GM21390 (cell line): Measurements from ENCODE around the gene C1orf167.

Experiments used
- ATAC-seq: cut with Tn5 transposase; IDR thresholded peaks from one replicate; pipeline ENCODE4 v1.9.1; 2021; ENCODE audit not compliant: unreplicated experiment

C1orf167 gene

DNA sequence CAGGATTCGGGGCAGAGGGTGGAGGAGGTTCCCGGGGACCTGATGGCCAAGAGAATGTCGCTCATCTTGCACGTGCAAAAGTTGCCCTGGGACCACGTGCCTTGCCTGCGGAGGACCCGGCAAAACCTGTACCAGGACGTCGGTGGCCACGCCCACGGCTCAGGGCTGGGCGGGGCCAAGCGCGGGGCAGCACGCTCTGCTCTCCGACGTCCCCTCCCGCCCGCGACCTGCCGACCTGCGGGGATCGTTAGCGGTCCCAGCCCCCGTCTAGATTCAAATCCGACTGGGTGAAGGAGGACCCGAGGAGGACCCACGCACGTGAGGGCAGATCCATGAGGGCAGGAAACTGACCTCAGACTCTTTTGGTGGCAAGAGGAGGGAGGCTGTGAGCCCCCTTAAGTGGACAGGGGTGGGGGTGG is at the start of gene C1orf167:
C1orf167 (plus strand) TSS at position 206 of the 419 bp plus-strand sequence. CDS start 2,208 bp downstream, outside the sequence.
- no peak for ATAC-seq

DNA sequence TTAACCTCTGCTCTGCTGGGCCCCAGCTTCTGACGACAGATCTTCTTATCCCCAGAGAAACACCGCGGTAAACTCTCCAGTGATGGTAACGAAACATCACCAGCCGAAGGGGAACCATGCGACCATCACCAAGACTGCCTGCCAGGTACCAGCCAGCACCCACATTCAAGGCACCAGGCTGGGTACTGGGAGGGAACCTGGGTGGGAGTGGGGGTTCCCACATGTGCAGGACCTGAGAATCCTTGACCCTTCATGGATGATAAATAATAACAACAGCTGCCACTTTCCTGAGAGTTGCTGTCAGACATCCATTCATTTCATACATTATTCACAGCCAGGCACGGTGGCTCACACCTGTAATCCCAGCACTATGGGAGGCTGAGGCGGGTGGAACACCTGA is 49.7 kb upstream of the C1orf167 start:
- ATAC-seq: no peak

DNA sequence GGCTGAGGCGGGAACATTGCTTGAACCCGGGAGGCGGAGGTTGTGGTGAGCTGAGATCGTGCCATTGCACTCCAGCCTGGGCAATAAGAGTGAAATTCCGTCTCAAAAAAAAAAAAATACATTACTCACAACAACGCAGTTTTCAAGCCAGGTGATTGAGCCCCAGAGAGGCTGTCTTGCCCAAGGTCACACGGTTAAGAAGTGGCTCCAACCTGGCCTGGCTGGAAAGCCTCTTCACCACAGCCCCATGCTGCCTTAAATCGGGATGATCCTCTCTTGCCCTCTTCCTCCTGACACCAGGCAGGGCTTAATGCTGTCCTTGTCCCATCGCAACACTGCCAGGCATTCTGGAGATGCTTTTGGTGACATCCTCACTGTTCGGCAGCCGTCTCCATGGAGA is 48.9 kb upstream of the C1orf167 start:
- no peak for ATAC-seq

DNA sequence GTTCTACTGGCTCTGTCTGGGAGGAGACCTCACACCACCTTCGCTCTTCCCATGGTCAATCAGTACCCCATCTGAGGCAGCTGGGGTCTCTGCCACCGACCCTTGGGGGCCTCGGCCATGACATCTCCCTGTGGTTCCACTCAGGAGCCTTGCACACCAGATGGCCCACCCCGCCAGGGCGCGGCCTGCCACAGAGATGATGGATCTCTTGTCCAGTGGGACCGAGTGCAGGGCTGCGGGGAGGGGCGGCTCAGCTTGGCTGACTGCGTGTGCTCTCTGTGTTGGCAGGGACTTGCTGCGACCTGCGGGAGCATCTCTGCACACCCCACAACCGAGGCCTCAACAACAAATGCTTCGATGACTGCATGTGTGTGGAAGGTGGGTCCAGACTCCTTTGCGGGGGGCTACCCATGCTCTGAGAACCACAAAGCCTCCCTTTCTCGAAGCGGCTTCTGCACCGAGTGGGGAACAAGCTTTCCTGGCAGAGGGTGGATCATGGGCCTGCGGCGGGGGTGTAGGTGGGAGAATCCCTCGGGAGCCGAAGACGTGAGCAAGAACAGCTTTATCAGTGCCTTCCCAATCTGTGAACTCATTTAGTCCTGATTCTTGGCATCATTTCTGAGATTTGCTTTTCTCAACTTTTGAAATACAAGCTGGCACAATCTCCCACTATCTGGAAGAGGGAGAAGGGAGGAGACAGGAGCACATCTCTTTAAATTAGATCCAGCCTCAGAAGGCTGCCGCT is 47.0 kb upstream of the C1orf167 start:
- no peak for ATAC-seq

- no peak for ATAC-seq
Observed at GRCh38 chr1:11719313-11720032, 42.5 kb upstream of the C1orf167 start.

DNA sequence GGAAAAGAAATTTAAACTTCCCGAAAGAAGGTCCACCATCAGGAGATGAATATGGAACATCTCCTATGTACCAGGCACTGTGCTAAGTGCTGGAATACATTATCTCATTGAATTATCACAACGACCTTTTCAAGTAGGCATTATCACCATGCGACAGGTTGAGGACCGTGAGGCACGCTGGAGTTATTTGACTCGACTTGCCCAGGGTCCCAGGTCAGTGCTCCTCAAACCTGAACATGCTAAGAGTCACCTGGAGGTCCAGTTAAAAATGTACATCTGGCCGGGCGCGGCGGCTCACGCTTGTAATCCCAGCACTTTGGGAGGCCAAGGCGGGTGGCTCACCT is 42.0 kb upstream of the C1orf167 start:
- no peak for ATAC-seq

DNA sequence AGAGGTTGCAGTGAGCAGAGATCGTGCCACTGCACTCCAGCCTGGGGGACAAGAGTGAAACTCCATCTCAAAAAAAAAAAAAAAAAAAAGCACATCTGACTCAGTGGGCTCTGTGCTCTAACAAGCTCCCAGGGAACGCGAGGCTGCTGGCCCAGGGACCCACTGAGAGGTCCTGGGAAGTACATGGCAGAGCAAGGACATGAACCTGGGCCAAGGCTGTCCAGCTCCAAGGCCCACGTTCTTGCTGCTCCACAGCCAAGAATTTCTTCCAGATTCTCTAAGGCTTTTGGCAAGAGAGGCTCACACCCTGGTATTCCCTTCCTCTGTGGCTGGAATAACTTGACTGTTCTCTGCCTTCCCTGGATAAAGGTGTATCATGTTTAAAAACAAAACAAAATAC is 41.5 kb upstream of the C1orf167 start:
- ATAC-seq: no peak

- ATAC-seq: no peak
Observed at GRCh38 chr1:11721311-11721710, 40.7 kb upstream of the C1orf167 start.

- no peak for ATAC-seq
Observed at GRCh38 chr1:11722538-11722937, 39.5 kb upstream of the C1orf167 start.

DNA sequence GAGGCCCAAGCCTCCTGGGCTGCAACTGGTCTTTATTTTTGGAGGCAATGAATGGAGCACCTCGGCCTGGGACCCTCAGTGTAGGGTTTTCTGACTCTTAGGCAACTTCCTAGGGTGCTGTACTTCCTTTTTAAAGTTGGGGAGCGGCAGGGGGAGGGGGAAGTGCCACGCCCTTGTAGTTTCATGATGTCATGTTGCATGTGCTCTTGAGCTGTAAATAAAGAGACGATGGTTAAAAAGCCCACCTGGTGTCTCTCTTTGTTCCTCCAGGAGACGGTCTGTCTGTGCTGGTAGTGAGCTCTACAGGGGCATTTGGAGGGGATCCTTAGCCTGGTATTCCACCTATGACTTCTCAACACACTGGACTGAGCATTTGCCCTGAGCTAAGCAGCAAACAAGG is 36.4 kb upstream of the C1orf167 start:
- no peak for ATAC-seq

GRCh38 chr1:11727119-11727518 is 34.9 kb upstream of the C1orf167 start:
- ATAC-seq: no peak

- no peak for ATAC-seq
Observed at GRCh38 chr1:11728126-11728806, 33.7 kb upstream of the C1orf167 start.

DNA sequence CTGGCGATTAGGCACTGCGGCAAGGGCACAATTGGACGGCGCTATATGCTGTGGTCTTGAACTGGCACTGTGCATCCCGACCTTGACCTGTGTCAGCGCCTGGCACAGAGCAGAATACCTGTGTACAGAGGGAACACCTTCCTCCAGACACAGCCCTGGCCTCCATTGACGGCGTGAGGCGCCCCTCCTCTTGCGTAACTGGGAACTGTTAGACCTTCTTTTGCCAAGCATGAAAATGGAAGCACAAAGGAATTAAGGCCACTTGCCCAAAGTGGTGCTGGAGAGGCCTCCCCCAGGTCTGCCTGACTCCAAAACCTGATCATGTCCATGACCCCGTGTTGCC is 32.9 kb upstream of the C1orf167 start:
- no peak for ATAC-seq

GRCh38 chr1:11729498-11730428 is 32.2 kb upstream of the C1orf167 start:
- no peak for ATAC-seq

DNA sequence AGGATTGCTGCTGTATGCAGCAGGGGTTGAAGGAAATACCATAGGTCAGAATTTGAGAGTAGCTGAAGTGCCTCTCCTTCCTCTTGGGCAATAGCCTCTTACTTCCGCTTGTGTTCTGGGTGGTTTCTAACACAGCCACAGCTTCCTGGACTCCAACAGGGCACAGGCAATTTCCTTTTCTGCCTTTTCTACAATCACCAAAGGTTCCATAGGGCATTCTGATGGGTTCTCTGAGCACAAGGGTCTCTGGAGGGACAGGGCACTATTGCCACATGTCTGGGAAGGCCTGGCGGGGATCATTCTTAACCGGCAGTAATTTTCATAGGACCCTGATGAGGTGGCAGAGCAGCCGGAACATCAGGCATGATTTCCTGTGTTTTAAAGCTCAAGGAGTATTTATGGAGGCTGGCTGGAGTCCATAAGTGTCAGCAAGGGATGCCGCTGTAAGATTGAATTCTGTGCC is 31.5 kb upstream of the C1orf167 start:
- no peak for ATAC-seq

DNA sequence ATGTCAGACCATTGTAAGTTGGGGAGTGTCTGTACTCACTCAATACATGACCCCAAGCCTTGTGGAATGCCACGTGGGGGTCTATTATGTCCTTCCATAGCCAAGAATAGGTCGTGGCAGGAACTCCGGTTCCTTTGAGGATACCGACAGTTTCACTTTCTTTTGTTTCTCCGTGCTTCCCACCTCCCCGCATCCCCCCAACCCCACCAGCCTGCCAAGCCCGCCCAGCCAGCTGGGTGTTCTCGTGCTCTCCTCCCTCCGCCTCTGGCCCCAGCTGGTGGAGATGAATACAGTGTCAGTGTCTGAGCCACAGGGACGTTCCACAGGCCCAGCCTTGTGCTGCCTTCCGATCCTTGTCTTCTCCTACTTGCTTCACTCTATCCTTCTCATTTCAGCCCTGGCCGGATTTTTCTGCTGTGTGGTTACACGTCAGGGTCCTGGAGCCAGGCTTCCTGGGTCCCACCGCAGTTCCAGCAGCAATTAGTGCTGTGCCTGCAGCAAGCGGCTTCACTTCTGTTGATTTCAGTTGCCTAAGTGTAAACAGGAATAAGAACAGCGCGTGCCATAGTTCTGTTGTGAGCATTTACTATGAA is 30.2 kb upstream of the C1orf167 start:
- ATAC-seq: no peak

GRCh38 chr1:11733306-11733705 is 28.7 kb upstream of the C1orf167 start:
- no peak for ATAC-seq

GRCh38 chr1:11735531-11735853 is 26.5 kb upstream of the C1orf167 start:
- peak; percentile 20 for ATAC-seq

GRCh38 chr1:11735854-11736745 is 25.9 kb upstream of the C1orf167 start, which contains the start of gene AGTRAP:
Gene AGTRAP, plus strand, starts transcription at chr1:11736136. Its CDS starts 73 bp downstream, at chr1:11736209.
- ATAC-seq: peak; percentile 59
